Ureter (tissue), 1 donor: ENCODE data around the gene TAF1B. TPM values are rescaled to one million over a fixed set of nuclear protein-coding genes. Genes with fewer than 3 reads are reported as not detected.

ENCODE experiments used
- DNase-seq: peaks from one replicate; pipeline ENCODE4 v3.0.0-alpha.2; 2020; ENCODE audit warnings: low spot score
- total RNA-seq: library from RNA; stranded (reverse); gene quantifications from one replicate; pipeline ENCODE4 v1.2.4, GENCODE V29; 2023
- donor health status: DM: yes; HTN: yes; CAD: no.

Gene TAF1B
- total RNA-seq, 1 donor from 2014 or later: 41.1 TPM

DNA sequence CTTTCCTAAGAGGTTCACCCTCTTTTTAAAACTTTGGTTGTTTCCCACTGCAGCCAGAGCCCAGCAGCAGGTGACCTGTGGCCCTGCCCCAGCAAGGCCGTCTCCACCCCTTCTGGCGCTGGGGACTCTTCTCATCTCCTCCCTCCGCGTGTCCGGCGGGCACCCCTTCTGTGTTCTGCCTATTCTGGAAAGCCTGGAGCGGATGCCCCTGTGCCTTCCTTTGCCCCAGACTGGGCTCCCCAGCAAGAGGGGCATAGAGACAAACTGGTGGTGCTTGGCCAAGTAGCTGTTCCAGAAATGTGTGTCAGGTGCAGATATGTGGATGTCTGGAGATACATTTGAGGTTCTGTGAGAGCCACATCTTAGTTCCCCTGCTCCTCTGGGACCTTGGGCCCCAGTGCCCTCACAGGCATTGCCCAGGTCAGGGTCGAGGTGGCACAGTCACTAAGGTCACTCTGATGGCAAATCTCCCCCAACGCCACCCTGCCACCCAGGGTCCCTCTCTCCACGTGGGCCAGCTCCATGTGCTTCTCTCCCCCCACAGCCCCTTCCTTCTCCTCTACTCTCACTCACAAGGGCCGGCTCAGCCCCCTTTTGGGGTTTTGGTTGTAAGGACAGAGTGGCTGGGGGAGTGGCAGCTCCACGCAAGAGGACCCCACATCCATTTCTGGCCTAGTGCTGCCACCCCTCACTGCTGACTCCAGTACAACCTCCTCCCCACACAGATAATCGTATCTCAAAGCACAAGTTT lies 35.5 kb upstream of the TAF1B start:
- DNase-seq: no peak

GRCh38 chr2:9808334-9809063 lies 34.8 kb upstream of the TAF1B start:
- DNase-seq: no peak

DNA sequence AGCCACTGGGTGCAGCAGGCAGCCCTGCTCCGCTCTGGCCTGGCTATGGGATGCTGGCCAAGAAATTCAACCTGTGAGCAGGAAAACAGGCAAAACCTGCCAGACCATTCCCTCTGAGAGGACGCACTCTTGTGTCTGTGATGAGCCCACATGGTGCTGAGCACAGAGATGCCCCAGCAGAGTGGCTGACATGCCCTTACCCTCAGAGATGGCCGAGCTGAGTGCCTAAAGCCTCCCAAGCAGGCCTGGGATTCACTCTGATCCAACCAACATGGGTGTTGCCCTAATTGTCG lies 34.3 kb upstream of the TAF1B start:
- DNase-seq: peak; percentile 78

DNA sequence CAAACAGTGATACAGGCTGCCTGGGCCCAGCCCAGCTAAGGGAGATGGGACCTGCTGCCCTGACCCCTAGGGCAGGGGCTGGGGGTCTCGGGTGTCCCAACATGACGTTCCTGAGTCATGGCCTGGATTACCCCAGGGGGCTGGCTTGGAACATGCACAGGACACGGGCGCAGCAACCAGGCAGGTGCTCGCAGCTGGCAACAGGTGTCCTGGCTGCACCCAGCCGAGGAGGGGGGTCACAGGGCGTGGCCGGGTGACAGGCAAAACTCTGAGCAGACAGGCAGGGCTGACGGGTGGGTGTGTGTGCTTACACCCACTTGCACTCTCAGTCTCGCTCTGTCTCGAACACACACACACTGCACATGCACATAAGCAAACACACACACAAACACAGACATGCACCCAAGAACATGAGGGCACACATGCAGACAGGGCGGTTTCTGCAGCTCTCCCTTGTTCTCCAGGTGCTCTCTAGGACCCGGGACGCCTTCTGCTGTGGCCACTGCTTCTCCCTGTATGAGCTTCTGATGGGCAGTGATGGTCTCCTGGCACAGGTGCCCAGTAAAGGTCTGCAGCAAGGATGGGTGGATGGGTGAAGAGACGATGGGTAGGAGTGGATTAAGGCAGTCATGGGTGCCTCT lies 33.7 kb upstream of the TAF1B start:
- peak; percentile 60 for DNase-seq

- no peak for DNase-seq
These were observed 32.1 kb upstream of the TAF1B start for GRCh38 chr2:9811216-9811615.

GRCh38 chr2:9811679-9812511 lies 31.4 kb upstream of the TAF1B start:
- peak; percentile 45 for DNase-seq

GRCh38 chr2:9812945-9813311 lies 30.3 kb upstream of the TAF1B start:
- DNase-seq: no peak

- DNase-seq: peak; percentile 73
These were observed 29.8 kb upstream of the TAF1B start for GRCh38 chr2:9813312-9814128.

- peak; percentile 40 for DNase-seq
These were observed 29.0 kb upstream of the TAF1B start for GRCh38 chr2:9814129-9814868.

DNA sequence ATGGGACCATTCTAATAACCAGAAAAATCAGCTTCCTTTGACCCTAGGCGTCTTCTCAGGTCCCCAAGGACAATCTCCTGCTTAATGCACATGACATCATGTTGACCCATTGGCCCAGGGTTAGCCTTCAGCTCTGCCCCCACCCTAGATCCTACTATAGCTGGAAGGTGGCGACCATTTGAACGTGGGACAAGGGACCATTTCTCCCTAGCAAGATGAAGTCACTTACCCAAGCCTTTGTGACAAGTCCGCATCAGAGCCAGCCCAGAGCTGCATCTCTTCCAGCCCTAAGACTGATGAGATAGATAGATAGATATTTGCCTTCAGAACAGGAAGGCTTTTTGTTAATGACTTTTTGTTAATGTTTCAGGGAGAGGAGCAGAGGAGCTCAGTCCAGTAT lies 28.2 kb upstream of the TAF1B start:
- DNase-seq: no peak

- DNase-seq: no peak
These were observed 27.4 kb upstream of the TAF1B start for GRCh38 chr2:9815844-9816279.

DNA sequence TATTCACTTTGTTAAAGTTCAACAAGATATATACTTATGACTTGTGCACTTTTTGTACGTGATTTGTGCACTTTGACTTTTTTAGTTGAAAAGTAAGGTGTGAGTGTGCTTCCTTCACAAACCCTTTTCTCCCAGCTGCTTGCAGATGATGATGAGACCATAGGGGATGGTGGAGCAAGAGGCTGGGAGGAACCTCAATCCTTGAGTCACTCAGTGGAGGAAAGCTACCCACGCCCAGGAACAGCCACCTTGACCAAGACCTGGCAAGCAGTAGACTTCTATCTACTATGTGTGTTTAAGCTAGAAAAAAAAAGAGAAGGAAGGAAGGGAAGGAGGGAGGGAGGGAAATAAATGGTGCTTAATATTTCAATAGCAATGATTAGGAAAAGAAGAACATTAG lies 25.2 kb upstream of the TAF1B start:
- no peak for DNase-seq

DNA sequence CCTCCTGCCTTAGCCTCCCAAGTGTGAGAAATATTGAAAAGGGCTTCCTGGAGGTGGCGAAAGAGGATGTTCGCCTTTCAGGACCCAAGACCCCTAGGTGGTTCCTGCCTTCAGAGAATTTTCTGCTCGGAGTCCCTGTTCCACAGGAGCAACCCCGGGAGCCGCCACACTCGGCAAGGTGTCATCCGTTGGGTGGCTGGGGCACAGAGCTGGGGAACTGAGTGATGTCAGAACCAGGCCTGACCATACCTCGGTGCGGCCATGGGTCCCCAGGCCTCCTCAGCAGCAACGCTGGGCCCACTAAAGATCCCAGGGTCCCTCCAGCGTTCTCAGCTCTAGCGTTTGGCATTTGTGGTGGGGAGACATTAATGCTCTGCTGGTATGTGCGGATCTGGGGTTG lies 23.7 kb upstream of the TAF1B start:
- DNase-seq: no peak

DNA sequence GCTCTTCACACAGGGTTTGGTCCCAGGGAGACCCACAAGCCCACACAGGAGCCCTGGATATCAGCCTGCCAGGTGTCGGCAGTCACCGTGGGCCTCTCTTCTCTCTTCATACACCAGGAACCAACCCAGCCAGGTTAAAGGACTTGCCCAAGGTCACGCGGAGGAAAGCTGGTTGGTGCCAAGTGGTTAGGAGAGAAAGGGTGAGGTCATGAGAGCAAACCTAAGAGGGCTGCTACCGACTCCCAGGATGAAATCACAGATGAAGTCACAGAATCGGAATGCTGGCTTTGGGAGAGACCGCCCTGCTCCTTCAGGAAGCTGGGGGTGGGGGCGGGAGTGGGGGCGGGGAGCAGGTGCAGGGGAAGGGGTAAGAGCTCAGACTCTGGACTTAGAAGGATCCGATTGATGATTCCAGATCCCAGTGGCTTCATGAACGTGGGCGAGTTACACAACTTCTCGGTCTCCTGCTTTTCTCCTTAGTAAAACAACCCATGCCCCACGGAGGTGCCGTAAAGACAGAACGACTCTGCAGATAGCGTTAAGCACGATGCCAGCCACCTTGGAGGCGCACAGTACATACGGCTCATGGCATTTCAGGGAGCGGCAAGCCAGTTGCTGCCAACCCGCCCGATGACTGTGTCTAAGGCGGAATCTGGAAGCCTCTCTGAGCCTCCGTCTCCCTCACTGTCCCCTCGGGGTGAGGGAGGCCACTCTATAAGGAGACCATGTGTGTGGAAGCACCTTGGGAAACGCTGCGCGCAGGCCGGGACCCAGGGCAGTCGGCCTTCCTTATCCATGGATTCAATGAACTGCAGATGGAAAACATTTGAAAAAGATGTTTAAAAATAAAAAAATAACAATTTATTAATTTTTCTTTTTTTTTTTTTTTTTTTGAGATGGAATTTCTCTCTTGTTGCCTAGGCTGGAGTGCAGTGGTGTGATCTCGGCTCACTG lies 23.0 kb upstream of the TAF1B start:
- no peak for DNase-seq

DNA sequence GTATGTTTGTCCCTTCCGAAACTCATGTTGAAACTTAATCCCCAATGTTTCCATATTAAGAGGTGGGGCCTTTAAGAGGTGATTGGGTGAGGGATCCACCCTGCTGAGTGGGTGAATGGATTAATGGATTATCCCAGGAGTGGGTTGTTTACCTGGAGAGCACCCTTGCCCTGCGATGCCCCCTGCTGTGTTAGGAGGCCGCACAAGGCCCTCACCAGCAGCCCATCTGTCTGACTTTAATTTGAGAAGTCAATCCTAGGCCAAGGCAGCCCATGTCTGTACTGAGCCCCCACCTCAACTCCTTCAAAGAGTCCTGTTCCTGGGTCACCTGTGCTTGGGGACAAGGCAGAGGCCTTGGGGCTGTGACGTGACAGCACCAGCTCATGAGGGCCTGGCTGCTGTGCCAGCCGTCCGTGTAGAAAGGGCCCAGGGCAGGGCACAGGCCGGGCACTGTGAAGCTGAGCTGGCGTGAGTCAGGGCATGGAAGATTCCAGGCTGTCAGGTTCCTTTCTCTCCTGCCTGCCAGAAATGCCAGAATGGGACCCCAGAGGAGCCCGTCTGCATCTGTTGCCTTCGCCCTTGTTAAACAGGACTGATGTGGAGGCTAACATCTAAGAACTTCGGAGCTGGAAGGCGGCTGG lies 21.3 kb upstream of the TAF1B start:
- no peak for DNase-seq

- DNase-seq: no peak
These were observed 18.8 kb upstream of the TAF1B start for GRCh38 chr2:9824441-9824840.

DNA sequence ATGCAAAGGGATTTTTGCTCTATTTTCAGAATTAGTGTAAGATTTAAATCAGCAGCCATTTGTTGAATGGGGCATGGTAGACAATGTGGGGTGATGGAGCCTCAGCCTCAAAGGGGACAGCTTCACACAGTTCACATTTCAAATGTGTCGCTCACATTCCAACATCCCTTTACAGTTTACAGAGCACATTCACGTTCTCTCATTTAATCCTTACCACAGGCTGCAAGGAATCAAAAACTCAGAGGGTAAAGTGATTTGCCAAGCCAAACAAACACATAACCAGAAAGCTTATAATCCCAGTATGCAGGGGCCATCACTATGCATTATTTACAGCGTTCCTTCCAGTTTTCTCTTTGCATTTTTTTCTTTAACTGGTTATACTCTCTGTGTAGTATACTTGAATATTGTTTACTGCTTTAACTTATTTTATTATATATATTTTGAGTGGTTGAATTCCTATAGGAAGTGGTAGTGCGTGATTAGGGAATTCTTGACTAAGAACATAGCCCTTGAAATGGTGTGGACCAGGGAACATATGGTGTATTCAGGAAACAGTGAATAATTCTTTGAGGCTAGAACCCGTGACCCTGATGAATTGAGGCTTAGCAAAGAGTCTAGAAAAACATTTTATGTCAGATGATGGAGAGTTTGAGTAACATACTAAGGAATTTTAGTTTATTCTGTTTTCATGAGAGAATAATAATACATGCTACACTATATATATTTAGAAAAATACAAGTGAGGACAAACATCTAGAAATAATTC lies 18.1 kb upstream of the TAF1B start:
- DNase-seq: no peak

DNA sequence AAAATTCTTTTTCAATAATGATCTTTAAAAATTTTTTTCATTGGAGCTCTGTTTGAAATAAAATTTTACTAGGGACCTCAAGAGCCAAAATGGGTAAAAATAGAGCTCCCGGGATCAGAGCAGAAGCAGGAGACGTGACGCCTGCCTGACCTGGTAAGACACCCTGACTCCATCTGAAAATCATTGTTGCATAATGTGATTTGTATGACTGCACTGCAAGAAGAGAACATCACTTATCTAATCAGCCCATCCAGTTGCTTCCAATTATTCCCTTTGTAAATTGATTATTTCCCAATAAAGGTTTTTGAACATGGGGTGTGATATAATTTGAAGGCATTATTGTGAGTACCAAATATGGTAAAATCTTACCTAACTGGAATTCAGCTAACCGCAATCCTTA lies 17.1 kb upstream of the TAF1B start:
- no peak for DNase-seq
